ENCODE results near the gene GOLGA7B. TPM values are rescaled to one million over a fixed set of nuclear protein-coding genes. Genes with fewer than 3 reads are reported as not detected.

GOLGA7B gene
- total RNA-seq, 1 donor from 2014 or later, result 2.5 TPM

GRCh38 chr10:97858001-97858439 lies 8.4 kb downstream of the GOLGA7B start:
- no peak overlapping the region for H3K4me3 Mint-ChIP-seq (ENCODE audit: unreplicated experiment)
- no peaks in the 10 kb centered on the region for H3K4me1 Mint-ChIP-seq (ENCODE audit: unreplicated experiment)
- no peaks in the 10 kb centered on the region for H3K27me3 Mint-ChIP-seq (ENCODE audit: unreplicated experiment)
- TF ChIP-seq CTCF (IDR thresholded peaks at IDR 0.05; ENCODE audit: unreplicated experiment), result no peak
- DNase-seq (ENCODE audit: low spot score), result no peak
- H3K36me3 Mint-ChIP-seq (ENCODE audit: low read depth, unreplicated experiment), result no peaks in the 10 kb centered on the region
- H3K27ac Mint-ChIP-seq (ENCODE audit: unreplicated experiment), result no peak overlapping the region
- no peaks in the 10 kb centered on the region for H3K9me3 Mint-ChIP-seq (ENCODE audit: unreplicated experiment)

- Mint-ChIP-seq H3K27ac (ENCODE audit: unreplicated experiment) (no peak overlapping the region), H3K4me1 (ENCODE audit: unreplicated experiment) (no peaks in the 10 kb centered on the region), H3K4me3 (ENCODE audit: unreplicated experiment) (no peak overlapping the region), H3K9me3 (ENCODE audit: unreplicated experiment) (no peaks in the 10 kb centered on the region), H3K36me3 (ENCODE audit: low read depth, unreplicated experiment) (peaks cover 2% of the 10 kb centered on the region), H3K27me3 (ENCODE audit: unreplicated experiment) (peaks cover 1% of the 10 kb centered on the region)
- DNase-seq (ENCODE audit: low spot score), result no peak
- no peak for TF ChIP-seq CTCF (IDR thresholded peaks at IDR 0.05; ENCODE audit: unreplicated experiment)
These were observed 11.6 kb downstream of the GOLGA7B start for GRCh38 chr10:97861097-97861750.

- Mint-ChIP-seq H3K4me3 (ENCODE audit: unreplicated experiment) (no peak overlapping the region), H3K27me3 (ENCODE audit: unreplicated experiment) (peaks cover 1% of the 10 kb centered on the region), H3K27ac (ENCODE audit: unreplicated experiment) (no peak overlapping the region), H3K36me3 (ENCODE audit: low read depth, unreplicated experiment) (peaks cover 2% of the 10 kb centered on the region), H3K9me3 (ENCODE audit: unreplicated experiment) (no peaks in the 10 kb centered on the region), H3K4me1 (ENCODE audit: unreplicated experiment) (no peaks in the 10 kb centered on the region)
- no peak for TF ChIP-seq CTCF (IDR thresholded peaks at IDR 0.05; ENCODE audit: unreplicated experiment)
- no peak for DNase-seq (ENCODE audit: low spot score)
These were observed 12.3 kb downstream of the GOLGA7B start for GRCh38 chr10:97861924-97862323.

GRCh38 chr10:97863808-97864207 lies 14.2 kb downstream of the GOLGA7B start:
- Mint-ChIP-seq H3K27ac (ENCODE audit: unreplicated experiment) (no peak overlapping the region), H3K36me3 (ENCODE audit: low read depth, unreplicated experiment) (peaks cover 2% of the 10 kb centered on the region), H3K4me1 (ENCODE audit: unreplicated experiment) (no peaks in the 10 kb centered on the region), H3K9me3 (ENCODE audit: unreplicated experiment) (no peaks in the 10 kb centered on the region), H3K27me3 (ENCODE audit: unreplicated experiment) (peaks cover 3% of the 10 kb centered on the region), H3K4me3 (ENCODE audit: unreplicated experiment) (no peak overlapping the region)
- no peak for TF ChIP-seq CTCF (IDR thresholded peaks at IDR 0.05; ENCODE audit: unreplicated experiment)
- no peak for DNase-seq (ENCODE audit: low spot score)

GRCh38 chr10:97865488-97865887 lies 15.8 kb downstream of the GOLGA7B start:
- Mint-ChIP-seq H3K36me3 (ENCODE audit: low read depth, unreplicated experiment) (peaks cover 2% of the 10 kb centered on the region), H3K4me1 (ENCODE audit: unreplicated experiment) (peaks cover 7% of the 10 kb centered on the region), H3K27ac (ENCODE audit: unreplicated experiment) (no peak overlapping the region), H3K9me3 (ENCODE audit: unreplicated experiment) (no peaks in the 10 kb centered on the region), H3K27me3 (ENCODE audit: unreplicated experiment) (peaks cover 5% of the 10 kb centered on the region), H3K4me3 (ENCODE audit: unreplicated experiment) (no peak overlapping the region)
- DNase-seq (ENCODE audit: low spot score), result no peak
- no peak for TF ChIP-seq CTCF (IDR thresholded peaks at IDR 0.05; ENCODE audit: unreplicated experiment)

All from endothelial cell (in vitro differentiated cells).